Measurements from ENCODE around the gene PAOX.

DNA sequence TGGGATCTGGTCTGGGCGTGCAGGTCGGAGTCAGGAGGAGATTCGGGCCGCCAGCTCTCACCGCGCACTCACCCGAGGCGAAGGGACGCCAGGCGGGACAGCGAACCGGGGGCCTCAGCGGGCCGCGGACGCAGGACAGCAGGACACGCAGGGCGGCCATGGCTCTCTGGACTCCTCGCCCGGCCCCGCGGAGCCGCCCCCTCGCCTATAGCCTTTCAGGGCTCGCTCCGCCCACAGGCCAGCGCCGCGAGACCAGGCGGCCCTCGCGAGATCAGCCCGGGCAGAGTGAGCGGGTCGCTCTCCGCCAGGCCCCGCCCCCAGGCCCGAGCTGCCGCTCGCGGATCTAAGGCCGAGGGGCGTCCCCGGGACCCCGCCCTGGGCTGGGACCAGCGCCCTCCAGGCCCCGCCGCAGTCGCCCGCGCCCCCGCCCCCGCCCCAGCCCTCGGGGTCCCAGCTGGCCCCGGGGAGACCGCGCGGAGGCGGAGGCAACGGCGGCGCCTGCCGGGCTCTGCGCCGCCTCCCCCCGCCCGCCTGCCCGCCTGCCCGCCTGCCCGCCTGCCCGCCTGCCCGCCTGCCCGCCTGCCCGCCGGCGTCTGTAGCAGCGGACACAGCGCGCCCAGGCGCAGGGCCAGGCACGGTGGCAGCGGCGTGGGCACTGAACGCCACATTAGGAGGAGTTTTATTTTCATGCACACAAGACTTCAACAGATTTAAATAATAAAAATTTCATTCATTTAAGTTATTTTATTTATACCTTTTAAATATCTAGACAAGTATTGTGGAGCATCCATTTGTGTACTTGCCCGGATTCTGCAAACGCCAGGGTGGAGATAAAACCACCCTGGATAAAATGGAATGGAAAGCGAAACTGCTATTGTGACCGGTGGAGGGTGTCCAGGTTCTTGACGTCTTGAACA, 5.6 kb upstream of the PAOX start, which contains the start of gene ECHS1:
- TF ChIP-seq, protein P1, sequence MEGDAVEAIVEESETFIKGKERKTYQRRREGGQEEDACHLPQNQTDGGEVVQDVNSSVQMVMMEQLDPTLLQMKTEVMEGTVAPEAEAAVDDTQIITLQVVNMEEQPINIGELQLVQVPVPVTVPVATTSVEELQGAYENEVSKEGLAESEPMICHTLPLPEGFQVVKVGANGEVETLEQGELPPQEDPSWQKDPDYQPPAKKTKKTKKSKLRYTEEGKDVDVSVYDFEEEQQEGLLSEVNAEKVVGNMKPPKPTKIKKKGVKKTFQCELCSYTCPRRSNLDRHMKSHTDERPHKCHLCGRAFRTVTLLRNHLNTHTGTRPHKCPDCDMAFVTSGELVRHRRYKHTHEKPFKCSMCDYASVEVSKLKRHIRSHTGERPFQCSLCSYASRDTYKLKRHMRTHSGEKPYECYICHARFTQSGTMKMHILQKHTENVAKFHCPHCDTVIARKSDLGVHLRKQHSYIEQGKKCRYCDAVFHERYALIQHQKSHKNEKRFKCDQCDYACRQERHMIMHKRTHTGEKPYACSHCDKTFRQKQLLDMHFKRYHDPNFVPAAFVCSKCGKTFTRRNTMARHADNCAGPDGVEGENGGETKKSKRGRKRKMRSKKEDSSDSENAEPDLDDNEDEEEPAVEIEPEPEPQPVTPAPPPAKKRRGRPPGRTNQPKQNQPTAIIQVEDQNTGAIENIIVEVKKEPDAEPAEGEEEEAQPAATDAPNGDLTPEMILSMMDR (IDR thresholded peaks at IDR 0.05): no peak
- peak in 1 of 2 donors; percentile 42 for TF ChIP-seq POLR2A (IDR thresholded peaks at IDR 0.05)
